Activated CD8-positive, alpha-beta T cell treated with anti-CD3 and anti-CD28 coated beads, Interleukin-2, amount 10 ng/mL, durations not matched to agents 7 days and 5 days (primary cell): ENCODE results near the gene ARHGEF19. TPM values are rescaled to one million over a fixed set of nuclear protein-coding genes. Genes with fewer than 3 reads are reported as not detected.

Experiments
- ATAC-seq: fragments of 150-1000 bp; cut with Tn5 transposase; one replicate; pipeline ENCODE4 v1.10.0; 2021; ENCODE audit warnings: moderate library complexity
- CTCF ChIA-PET: fragments of 350-600 bp; sonication (Branson Sonifier 250); formaldehyde crosslinking; loops from one replicate; lab custom pipeline; 2021; ENCODE audit warnings: antibody characterized with exemption; lab: Charles Lee
- POLR2A ChIA-PET: fragments of 350-600 bp; sonication (Branson Sonifier 250); formaldehyde crosslinking; loops from one replicate; lab custom pipeline; 2021; ENCODE audit warnings: antibody characterized with exemption; lab: Charles Lee
- DNase-seq: peaks from one replicate; pipeline ENCODE4 v3.0.0-alpha.2; 2020
- H3K27ac Mint-ChIP-seq: one replicate; pipeline ENCODE4 v1.8.0; 2021; ENCODE audit warnings: mild to moderate bottlenecking, mixed read lengths
- H3K27me3 Mint-ChIP-seq: one replicate; pipeline ENCODE4 v1.8.0; 2021; ENCODE audit warnings: low read depth, mixed read lengths
- H3K36me3 Mint-ChIP-seq: one replicate; pipeline ENCODE4 v1.8.0; 2021; ENCODE audit warnings: low read depth, mixed read lengths
- H3K4me1 Mint-ChIP-seq: one replicate; pipeline ENCODE4 v1.8.0; 2021; ENCODE audit warnings: low read depth, mixed read lengths
- H3K4me3 Mint-ChIP-seq: one replicate; pipeline ENCODE4 v1.8.0; 2021; ENCODE audit warnings: mild to moderate bottlenecking, mixed read lengths
- H3K9me3 Mint-ChIP-seq: one replicate; pipeline ENCODE4 v1.8.0; 2022; ENCODE audit warnings: mixed read lengths; ENCODE audit not compliant: insufficient read depth
- total RNA-seq, 2 experiments: library from RNA; stranded (reverse); gene quantifications; one replicate each; pipeline ENCODE4 v1.2.3, GENCODE V29; 2021

The ARHGEF19 gene
- total RNA-seq, 2 experiments from 2014 or later: 11.4 to 11.9 TPM

DNA sequence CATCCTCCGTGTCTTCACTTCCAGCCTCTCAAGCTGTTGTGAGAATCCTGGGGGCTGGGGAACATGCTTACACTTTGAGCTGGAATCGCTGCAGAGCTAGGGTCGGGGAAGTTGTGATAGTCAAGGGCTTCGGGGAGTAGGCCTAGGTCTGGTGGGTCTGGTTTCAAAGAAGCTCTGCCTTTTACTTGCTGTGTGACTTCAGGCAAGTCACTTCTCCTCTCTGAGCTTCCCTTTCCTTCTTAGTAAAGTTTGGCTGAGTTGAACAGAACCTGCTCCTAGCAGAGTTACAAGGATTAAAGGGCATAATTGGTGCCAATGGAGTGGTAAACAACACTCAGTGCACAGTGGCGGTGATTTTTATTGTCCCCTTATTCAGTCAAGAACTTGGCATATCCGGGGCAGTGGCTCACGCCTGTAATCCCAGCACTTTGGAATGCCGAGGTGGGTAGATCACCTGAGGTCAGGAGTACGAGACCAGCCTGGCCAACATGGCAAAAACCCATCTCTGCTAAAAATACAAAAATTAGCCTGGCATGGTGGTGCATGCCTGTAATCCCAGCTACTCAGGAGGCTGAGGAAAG is 25.7 kb downstream of the ARHGEF19 start:
- peaks cover 10% of the 10 kb centered on the region for H3K27me3 Mint-ChIP-seq
- ChIA-PET CTCF (interaction anchor here (1.1 to 9.9 kb wide), 8 partner anchors 18 to 176 kb away, joined by 3 to 244 read pairs (median 6); partner anchors contain the start of gene FAM131C), POLR2A (interaction anchor here (0.6 to 1.0 kb wide), 2 partner anchors 105 to 250 kb away, joined by 3 read pairs; no protein-coding TSS in a partner anchor)
- H3K27ac Mint-ChIP-seq: no peak overlapping the region
- H3K4me1 Mint-ChIP-seq: no peaks in the 10 kb centered on the region
- no peaks in the 10 kb centered on the region for H3K9me3 Mint-ChIP-seq
- no peaks in the 10 kb centered on the region for H3K36me3 Mint-ChIP-seq
- ATAC-seq (no peak), DNase-seq (no peak)
- H3K4me3 Mint-ChIP-seq: no peak overlapping the region

DNA sequence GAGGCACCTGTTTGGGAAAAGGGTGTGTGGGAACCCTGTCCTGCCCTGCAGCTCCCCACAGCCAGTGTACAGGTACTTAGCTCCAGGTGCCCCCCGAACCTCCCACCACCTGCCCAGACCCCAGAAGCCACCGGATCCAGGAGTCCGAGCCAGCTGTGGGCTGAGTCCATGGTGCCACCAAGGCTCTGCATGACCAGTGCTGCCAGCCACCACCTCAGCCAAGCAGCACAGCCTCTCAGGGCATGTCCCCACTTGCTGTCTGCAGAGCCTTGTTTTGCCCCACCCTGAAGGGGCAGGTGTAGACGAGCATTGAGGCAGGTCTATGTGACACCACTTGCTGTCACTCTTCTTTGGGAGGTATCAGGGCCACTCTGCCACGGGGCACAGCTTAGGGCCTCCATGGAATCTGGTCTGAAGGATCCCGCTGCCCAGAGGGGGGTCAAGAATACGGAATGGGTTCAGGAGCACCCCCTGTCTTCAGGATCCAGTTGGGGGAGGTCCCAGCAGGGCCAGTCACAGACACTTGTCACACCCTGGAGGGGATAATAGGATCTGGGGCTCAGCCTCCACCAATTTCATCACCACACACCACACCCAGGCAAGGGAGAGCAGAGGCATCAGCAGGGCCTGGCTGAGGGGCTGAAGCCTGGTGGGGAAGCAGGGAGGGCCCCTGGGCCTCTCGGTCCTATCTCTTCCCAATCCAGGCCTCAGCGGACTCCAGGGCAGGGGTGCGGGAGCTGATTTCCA is 27.7 kb downstream of the ARHGEF19 start:
- Mint-ChIP-seq H3K4me1 (no peaks in the 10 kb centered on the region), H3K36me3 (no peaks in the 10 kb centered on the region)
- POLR2A ChIA-PET: no interaction called here

DNA sequence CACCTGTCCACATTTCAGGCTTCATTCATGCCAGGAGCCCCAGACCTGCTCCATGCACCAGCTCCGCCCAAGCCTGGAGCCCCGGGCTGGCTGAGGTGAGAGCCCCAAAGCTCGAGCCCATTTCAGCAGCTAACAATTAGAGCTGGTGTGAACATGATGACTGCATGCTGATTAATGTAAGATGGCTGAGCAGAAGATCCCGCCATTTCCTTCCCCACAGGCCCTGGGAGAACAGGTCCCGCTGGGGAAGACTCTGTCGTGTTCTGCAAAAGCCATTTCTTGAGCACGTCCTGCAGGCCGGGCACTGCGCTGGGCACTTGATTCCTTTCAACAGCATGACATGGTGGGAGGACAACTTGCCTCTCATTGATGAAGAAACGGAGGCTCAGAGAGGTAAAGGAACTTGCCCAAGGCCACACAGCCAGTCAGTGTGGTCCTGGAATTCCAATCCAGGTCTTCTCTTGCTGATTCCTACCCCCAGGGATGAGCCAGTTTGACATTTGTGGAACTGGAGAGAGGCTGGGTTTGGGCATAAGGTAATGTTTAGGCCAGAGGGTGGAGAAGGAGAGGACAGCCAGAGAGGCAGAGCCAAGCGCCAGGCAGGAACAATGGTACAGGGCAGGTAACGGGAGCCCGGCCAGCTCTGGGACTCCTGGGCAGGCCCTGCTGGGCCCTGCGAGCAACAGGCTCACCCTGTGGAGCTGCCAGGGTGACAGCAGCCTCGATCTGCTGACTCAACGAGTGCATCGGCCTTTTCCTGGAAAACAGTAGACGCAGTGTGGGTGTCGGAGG is 28.5 kb downstream of the ARHGEF19 start:
- ChIA-PET POLR2A (no interaction called here), CTCF (interaction anchor here (0.8 to 9.9 kb wide), 2 partner anchors 105 to 176 kb away, joined by 3 to 244 read pairs; no protein-coding TSS in a partner anchor)
- H3K36me3 Mint-ChIP-seq: no peaks in the 10 kb centered on the region
- H3K27ac Mint-ChIP-seq: no peak overlapping the region
- no peak for ATAC-seq
- H3K4me1 Mint-ChIP-seq: no peaks in the 10 kb centered on the region
- no peaks in the 10 kb centered on the region for H3K9me3 Mint-ChIP-seq
- H3K27me3 Mint-ChIP-seq: peaks cover 3% of the 10 kb centered on the region
- H3K4me3 Mint-ChIP-seq: no peak overlapping the region
- DNase-seq: no peak

More for the DNA sequence above, 27.7 kb downstream of the ARHGEF19 start:
- CTCF ChIA-PET: interaction anchor here (0.8 to 9.9 kb wide), 2 partner anchors 105 to 177 kb away, joined by 3 to 244 read pairs; no protein-coding TSS in a partner anchor
- Mint-ChIP-seq H3K4me3 (no peak overlapping the region), H3K27ac (no peak overlapping the region), H3K27me3 (peaks cover 7% of the 10 kb centered on the region), H3K9me3 (no peaks in the 10 kb centered on the region)
- DNase-seq (no peak), ATAC-seq (no peak)

DNA sequence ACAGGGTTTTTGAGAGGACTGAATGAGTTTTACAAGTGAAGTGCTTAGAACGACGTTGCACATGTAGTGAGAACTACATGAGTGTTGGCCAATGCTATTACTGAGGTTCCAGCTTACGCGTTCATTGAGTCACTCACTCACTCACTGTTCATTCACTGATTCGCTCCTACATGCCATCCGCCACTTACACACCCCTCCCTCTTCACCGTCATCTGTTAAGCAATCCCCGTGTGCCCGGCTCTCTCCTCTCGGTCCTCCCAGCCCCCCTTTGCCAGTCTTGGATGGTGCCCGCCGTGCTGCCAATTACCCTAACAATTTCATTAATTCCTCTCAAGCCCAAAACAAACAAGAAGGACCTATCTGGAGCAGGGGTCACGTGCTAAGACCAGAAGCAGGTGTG is 29.3 kb downstream of the ARHGEF19 start:
- POLR2A ChIA-PET: no interaction called here
- Mint-ChIP-seq H3K4me3 (no peak overlapping the region), H3K9me3 (no peaks in the 10 kb centered on the region), H3K27ac (no peak overlapping the region), H3K27me3 (peaks cover 4% of the 10 kb centered on the region), H3K36me3 (no peaks in the 10 kb centered on the region), H3K4me1 (no peaks in the 10 kb centered on the region)
- no peak for ATAC-seq
- CTCF ChIA-PET: interaction anchor here (9.9 kb wide), 1 partner anchor 104 kb away, joined by 244 read pairs; no protein-coding TSS in a partner anchor
- no peak for DNase-seq

DNA sequence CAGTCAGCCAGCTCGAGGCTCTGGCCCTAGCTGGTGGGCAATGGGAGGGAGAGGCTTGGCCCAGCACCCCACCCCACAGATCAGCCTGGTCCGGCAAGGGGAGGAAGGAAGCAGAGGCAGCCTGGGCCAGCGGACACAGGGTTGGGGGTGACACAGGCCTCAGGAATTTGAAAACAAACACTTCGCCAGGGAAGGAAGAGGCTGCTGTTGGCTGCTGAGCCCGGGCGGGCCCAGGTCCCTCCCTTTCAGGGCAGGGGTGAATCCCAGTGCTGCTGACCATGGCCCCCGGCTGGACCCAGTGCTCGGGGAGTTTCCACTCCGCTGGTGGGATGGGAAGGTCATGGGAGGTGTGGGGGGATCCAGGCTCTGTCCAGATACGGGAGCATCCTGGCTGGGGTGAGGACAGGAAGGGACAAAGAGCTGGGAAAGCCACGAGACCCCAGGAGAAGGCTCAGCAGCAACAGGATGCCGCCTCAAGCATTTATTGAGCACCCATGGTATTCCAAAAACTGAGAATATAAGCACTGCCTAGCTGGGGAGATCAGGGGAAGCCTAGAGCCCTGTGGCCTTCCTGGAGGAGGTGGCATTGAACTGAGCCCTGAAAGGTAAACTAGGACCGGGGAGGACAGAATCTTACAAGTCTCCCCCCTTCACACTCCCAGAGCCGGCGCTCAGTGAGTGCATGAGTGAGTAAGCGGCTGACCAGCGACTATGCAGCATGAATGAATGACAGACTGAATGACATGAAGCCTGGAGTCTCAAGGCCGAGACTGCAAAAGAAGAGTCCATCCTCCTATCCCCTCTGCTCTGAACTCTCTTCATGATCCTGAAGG is 30.3 kb downstream of the ARHGEF19 start:
- DNase-seq (no peak), ATAC-seq (no peak)
- Mint-ChIP-seq H3K36me3 (no peaks in the 10 kb centered on the region), H3K4me3 (no peak overlapping the region), H3K4me1 (no peaks in the 10 kb centered on the region), H3K9me3 (no peaks in the 10 kb centered on the region), H3K27ac (no peak overlapping the region), H3K27me3 (peaks cover 7% of the 10 kb centered on the region)
- POLR2A ChIA-PET: no interaction called here
- CTCF ChIA-PET: interaction anchor here (0.6 to 9.9 kb wide), 4 partner anchors 99 to 435 kb away, joined by 3 to 244 read pairs (median 10); no protein-coding TSS in a partner anchor

DNA sequence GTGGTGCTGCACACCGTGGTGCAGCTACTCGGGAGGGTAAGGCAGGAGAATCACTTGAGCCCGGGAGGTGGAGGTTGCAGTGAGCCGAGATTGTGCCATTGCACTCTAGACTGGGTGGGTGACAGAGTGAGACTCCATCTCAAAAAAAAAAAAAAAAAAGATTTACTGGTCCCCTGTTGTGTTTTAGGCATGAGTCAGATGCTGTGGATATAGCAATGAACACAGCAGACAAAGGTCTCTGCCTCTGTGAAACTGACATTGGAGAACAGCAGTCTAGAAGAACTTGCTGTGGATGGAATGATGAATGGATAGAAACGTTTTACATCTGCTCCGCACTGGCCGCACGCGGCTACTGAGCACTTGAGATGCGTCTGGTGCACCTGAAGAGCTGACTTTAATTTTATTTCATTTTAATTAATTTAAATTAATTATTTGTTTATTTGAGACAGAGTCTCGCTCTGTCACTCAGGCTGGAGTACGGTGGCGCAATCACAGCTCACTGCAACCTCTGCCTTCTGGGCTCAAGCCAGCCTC is 32.1 kb downstream of the ARHGEF19 start:
- Mint-ChIP-seq H3K27me3 (peaks cover 9% of the 10 kb centered on the region), H3K27ac (no peak overlapping the region), H3K4me1 (no peaks in the 10 kb centered on the region), H3K4me3 (no peak overlapping the region), H3K36me3 (no peaks in the 10 kb centered on the region), H3K9me3 (no peaks in the 10 kb centered on the region)
- DNase-seq (no peak), ATAC-seq (no peak)
- POLR2A ChIA-PET: no interaction called here
- CTCF ChIA-PET: interaction anchor here (1.5 to 2.2 kb wide), 2 partner anchors 98 to 102 kb away, joined by 4 to 16 read pairs; no protein-coding TSS in a partner anchor

DNA sequence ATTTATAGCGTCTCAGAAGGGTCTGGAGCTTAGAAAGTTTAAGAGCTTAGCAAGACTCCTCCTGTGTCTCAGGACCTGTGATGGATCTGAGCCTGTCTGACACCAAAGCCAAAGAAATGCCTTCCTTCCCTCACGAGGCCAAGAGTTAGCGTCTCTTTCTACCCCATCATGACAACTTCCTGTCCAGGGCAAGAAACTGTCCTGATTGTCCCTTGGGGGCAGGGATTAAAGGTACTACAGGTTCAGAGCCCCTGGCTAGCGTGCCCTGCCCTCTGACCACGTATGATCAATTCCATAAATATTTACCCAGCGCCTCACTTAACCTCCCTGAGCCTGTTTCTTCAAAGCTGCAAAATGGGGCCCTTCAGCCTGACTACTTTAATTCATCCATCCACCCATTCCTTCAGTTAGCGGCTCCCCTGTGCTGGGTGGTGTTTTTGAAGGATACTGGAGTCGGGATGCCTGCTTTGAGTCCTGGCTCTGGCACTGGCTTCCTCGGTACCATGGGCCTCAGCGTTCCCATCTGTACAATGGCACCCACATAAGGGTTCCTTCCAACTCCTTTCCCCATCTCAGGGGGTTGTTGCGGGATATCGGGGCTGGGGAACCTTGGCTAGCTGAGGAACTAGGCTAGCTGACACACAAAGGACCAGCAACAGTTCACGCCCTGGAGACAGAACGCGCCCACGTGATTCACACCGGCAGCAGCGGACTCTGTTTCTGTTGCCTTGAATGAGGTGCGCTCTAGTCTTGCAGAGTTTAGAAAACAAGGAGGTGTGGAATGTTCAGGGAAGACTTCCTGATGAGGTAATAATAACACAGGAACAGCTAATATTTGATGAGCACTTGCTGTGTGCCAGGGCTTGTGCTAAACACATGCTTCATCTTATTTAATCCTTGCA is 33.6 kb downstream of the ARHGEF19 start:
- peaks cover 9% of the 10 kb centered on the region for H3K27me3 Mint-ChIP-seq
- POLR2A ChIA-PET: interaction anchor here (0.6 kb wide), 1 partner anchor 392 kb away, joined by 3 read pairs; no protein-coding TSS in a partner anchor
- ATAC-seq: no peak
- no peaks in the 10 kb centered on the region for H3K9me3 Mint-ChIP-seq
- DNase-seq: no peak
- H3K4me3 Mint-ChIP-seq: no peak overlapping the region
- no peaks in the 10 kb centered on the region for H3K4me1 Mint-ChIP-seq
- CTCF ChIA-PET: interaction anchor here (0.9 to 1.6 kb wide), 2 partner anchors 98 to 100 kb away, joined by 3 to 4 read pairs; no protein-coding TSS in a partner anchor
- no peak overlapping the region for H3K27ac Mint-ChIP-seq
- no peaks in the 10 kb centered on the region for H3K36me3 Mint-ChIP-seq

DNA sequence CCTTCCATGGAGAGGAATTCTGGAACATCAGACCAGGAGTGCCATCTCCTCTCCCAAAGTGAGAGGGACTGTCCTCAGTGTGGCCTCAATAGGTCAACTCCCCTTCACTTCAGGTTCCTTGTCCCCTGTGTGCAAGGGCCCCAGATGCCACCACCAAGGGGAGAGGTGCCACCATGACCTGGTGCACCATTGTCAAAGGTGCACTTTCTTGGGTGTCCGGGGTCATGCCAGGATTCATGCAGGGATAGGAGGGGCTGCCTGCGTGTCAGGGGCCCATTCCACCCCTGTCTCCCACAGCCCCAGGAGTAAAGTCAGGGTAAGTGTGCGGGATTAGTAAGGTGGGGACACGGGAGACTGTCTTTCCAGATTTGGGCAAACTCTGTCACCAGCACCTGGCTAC is 35.1 kb downstream of the ARHGEF19 start:
- ChIA-PET POLR2A (no interaction called here), CTCF (no interaction called here)
- DNase-seq (no peak), ATAC-seq (no peak)
- H3K4me1 Mint-ChIP-seq: no peaks in the 10 kb centered on the region
- H3K27me3 Mint-ChIP-seq: peaks cover 9% of the 10 kb centered on the region
- no peaks in the 10 kb centered on the region for H3K36me3 Mint-ChIP-seq
- H3K27ac Mint-ChIP-seq: no peak overlapping the region
- H3K9me3 Mint-ChIP-seq: no peaks in the 10 kb centered on the region
- H3K4me3 Mint-ChIP-seq: no peak overlapping the region

DNA sequence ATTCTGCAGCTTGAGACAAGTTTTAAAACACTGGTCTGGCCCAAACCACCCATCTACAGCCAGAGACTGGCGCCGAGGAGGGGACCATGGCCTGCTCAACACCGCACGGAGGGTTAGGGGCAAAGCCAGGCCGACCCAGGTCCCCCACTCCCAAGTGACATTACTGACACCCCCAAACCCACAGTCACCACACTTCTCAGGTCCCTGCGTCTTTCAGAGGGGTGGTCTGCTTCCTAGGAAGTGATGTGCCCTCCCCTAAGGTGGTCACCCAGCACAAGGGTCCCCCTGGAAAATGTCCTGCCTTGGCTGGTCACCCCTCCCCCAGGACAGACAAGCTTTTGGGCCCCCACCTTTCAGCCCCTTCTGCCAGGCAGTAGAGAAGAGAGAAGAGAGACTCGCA is 35.8 kb downstream of the ARHGEF19 start:
- no peaks in the 10 kb centered on the region for H3K9me3 Mint-ChIP-seq
- DNase-seq (no peak), ATAC-seq (no peak)
- ChIA-PET POLR2A (no interaction called here), CTCF (interaction anchor here (0.8 kb wide), 1 partner anchor 98 kb away, joined by 3 read pairs; no protein-coding TSS in a partner anchor)
- no peak overlapping the region for H3K4me3 Mint-ChIP-seq
- H3K27me3 Mint-ChIP-seq: peaks cover 9% of the 10 kb centered on the region
- no peaks in the 10 kb centered on the region for H3K4me1 Mint-ChIP-seq
- no peak overlapping the region for H3K27ac Mint-ChIP-seq
- H3K36me3 Mint-ChIP-seq: no peaks in the 10 kb centered on the region
